GM12874 (cell line): ENCODE results near the gene ARHGAP22.

Experiments
- TF ChIP-seq, protein P1 (sequence below): IDR thresholded peaks from 2 replicates; pipeline ENCODE4 v1.5.1; 2011; ENCODE audit warnings: low read depth, mild to moderate bottlenecking, control low read depth, low read length, moderate library complexity; ENCODE audit not compliant: insufficient read depth

ARHGAP22 gene

DNA sequence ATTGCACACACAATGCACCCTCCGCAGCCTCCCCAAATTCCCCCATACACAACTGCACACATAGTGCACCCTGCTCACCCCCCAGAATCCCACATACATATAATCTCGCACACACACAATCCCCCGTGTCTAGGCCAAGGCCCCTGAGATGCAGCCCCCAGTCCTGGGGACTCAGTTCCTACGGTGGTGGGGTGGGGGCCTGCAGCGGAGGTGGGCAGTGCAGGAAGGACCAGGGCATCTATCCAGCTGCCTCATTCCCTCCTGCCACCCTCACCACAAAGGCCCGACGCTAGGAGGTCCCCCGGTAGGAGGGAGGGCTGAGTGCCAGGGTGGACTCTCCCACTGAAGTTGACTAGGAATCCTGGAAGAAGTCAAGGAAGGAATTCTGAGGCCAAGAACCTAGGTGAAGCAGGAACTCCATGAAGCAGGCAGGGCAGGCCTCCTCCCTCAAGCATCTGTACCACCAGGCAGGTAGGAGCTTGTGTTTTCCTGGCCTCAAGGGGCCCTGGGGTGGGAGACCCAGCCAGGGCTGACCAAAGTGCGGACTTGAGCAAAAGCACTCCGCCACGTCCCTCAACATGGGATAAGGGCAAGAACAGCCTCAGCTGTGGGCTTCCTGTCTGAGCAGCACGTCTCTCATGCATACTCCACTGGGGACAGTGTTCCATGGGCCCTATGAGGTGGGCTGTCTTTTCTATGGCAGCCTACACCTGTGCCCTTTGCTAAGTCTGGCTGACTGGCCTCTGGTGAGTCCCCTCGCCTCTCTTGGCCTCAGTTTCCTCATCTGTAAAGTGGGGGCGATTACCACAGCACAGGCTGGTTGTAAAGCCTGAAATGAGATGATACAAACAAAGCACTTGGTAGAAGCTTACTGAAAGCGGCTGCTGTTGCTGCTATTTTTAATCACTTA is 152.6 kb downstream of the ARHGAP22 start:
- TF ChIP-seq, protein P1, sequence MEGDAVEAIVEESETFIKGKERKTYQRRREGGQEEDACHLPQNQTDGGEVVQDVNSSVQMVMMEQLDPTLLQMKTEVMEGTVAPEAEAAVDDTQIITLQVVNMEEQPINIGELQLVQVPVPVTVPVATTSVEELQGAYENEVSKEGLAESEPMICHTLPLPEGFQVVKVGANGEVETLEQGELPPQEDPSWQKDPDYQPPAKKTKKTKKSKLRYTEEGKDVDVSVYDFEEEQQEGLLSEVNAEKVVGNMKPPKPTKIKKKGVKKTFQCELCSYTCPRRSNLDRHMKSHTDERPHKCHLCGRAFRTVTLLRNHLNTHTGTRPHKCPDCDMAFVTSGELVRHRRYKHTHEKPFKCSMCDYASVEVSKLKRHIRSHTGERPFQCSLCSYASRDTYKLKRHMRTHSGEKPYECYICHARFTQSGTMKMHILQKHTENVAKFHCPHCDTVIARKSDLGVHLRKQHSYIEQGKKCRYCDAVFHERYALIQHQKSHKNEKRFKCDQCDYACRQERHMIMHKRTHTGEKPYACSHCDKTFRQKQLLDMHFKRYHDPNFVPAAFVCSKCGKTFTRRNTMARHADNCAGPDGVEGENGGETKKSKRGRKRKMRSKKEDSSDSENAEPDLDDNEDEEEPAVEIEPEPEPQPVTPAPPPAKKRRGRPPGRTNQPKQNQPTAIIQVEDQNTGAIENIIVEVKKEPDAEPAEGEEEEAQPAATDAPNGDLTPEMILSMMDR: no peak

DNA sequence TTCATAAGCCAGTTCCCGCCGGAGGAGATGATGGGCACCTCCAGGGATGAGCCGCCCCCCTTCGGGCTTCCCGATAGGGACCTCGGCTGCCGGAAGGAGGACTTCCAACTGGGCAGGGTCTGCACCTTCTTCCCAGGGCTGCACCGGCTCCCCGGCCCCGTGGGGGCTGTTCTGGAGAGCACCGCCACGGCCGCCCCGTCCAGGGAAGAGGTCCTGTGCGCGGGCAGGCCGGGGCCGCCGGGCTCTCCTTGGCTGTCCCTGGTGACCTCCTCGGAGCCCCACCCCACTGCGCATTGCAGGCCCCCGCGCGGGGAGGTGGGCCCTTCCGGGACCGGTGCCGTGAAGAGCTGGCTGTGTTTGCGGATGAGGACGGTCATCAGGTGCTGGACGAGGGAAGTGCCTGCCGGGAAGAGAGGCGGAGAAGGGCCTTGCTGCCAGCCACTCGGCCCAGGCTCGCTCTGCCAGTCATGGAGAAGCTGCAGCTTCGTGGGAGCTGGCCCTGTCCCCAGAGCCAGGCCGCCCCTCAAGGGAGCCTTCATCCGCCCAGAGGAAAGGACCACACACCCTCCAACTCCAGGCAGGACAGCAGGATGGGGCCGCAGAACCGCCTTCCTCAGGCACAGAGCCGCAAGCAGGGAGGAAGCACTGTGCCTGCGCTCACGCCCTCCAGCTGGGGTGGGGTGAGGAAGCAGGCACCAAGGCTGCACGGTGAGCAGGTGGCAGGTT is 154.0 kb downstream of the ARHGAP22 start:
- TF ChIP-seq, protein P1: no peak

DNA sequence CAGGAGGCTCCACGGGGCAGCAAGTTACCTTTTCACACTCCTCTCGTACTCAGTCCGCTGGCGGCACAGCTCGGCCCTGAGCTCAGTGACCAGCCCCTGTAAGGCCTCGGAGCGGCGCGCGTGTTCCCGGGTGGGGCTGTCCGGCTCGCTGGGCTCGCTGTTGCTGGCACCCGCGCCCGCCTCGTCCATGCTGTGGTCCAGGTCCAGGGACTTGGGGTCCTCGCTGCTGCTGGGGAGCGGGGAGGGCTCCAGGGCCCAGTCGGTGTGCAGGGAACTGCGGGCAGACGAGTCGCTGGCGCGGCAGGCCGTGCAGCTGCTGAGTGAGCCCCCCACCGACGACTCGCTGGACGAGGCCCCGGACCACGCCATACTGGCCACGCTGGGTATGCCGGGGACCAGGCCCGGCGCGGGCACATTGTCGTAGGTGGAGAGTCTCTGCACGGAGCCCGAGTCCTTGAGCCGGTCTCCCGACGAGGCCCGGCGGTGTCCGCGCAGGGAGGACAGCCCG is 154.6 kb downstream of the ARHGAP22 start:
- TF ChIP-seq, protein P1: no peak

DNA sequence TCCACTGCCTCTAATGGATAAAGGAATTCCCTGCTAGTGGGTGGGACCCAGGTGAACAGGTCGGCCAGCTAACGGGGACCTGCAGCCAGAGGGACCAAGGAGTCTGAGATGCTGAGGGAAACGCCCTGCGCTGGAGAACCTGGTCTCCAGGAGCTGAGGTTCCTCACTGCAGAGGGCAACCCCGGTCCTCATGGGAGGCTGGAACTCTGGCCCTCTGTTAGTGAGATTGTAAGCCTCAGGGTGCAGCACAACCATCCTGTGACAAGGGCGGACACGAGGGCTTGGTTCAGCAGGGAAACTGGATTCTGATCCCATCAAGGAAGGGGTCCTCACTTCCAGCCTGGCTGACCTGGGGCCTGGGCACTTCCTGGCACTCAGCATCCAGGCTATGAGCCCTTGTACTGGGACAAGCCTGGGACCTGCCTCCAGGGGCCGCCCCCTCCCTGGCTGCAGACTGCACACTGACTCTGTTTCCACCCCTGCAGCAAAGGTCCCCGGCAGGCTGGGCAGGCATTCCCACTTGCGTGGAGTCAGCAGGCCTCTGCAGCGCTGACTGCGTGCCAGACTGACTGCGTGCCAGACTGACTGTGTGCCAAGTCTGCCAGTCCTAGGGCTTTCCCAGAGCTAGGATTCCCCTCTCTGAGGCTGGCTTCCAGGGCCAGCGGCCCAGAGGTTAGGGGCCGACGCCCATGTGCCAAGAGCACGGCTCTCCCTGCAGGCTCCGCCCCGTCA is 155.2 kb downstream of the ARHGAP22 start:
- TF ChIP-seq, protein P1: no peak

DNA sequence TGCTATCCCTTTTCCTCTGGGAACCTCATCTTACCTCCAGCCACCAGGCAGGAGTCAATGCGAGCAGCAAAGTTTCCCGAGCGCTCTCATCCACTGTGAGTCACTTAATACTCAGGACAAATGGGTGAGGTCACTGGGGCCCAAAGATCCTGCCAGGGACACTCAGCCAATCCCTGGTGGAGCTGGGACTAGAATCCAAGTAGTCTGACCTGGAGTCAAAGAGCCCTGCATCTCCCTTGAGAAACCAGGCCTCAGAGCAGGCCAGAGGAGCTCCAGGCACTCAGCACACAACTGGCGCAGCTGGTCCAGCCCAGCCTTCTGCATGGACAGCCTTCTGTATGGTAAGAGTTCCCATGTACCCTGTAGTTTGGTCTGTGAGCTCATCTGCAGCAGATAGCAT is 156.1 kb downstream of the ARHGAP22 start:
- TF ChIP-seq, protein P1: no peak

DNA sequence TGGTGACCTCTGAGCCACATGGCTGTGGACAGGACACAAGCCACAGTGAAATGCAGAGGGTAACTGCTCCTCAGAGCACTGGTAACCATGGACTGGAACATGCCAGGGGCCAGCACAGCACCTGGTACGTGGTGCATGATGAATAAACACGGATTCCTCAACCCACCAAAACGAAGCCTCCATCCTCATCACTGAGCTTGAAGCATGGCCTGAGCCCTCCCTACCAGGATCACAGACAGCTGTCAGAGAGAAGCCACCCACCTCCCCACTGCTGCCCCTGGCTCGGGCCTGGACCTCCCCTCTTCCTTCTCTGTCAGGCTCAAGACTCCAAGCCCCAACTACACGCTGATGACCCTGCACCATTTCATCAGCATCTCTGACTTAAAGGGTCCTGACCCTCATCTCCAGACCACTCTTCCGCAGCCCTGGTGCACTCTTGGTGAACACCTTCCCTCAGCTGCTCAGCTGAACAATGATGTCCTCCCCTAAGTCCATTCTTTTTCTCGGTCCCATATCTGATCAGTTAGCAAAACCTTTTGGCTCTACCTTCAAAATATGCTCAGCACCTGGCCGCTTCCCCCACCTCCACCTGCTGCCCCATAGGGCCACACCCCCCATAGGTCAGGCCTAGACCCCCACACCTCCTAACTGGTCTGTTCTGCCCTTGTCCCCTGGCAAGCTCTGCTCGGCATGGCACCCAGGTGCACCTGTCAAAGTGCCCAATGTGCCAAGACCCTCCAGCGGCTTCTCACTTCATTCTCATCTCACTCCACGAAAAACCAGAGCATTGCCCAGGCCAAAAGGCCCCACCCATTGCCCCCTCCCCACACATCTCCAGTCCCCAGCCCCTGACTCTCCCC is 157.3 kb downstream of the ARHGAP22 start:
- TF ChIP-seq, protein P1: no peak
